Stimulated activated CD8-positive, alpha-beta memory T cell treated with anti-CD3 and anti-CD28 coated beads, Interleukin-15, amount 100 ng/mL, for 4 hours (primary cell): ENCODE data around the gene BAIAP2.
"Not testable (repeated sequence)": the region's sequence is repeated elsewhere in the genome, so short reads cannot be mapped to it uniquely, and the experiment has no call there.

Source experiments
- DNase-seq, 2 donors: peaks; one replicate each; pipeline ENCODE4 v3.0.0-alpha.2; 2020; ENCODE audit warnings: low read depth in 2 of 2

Gene BAIAP2

DNA sequence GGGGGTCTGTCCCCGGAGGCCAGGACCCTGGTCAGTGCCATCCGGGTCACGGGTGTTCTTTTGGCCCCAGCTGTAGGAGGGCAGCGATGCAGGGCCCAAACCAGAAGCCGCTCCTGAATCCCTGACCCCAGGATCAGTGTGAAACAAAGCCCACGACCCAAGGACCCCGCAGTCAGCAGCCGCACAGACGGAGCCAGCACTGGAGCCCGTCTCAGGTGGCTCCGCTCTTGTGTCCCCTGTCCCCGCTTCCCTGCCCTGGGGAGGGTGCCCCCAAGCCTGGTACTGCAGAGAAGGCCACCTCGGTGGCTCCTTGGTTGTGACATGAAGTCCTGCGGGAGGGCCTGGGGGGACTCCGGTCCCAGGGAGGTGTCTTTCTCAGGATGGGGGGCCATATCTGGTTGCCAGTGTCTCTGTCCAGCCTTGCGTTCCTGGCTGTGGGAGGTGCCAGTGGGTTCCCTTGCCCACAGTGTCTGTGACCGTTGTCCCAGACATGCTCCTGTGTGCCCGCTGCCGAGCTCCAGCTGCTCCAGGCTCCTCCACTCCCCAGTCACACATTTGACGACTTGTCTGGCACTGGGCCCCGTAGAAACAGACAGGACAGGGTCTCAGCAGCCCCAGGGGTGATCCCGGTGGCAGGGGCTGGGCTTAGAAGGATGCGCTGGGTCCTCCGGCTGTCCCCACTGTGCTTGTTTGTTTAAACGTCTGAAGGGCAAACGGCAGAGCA is 33.6 kb downstream of the BAIAP2 start:
- no peak for DNase-seq

- DNase-seq = no peak
Measured at GRCh38 chr17:81069135-81069645, 34.2 kb downstream of the BAIAP2 start.

- DNase-seq = no peak
Measured at GRCh38 chr17:81070541-81071246, 35.7 kb downstream of the BAIAP2 start.

- DNase-seq = no peak
Measured at GRCh38 chr17:81071761-81072741, 37.1 kb downstream of the BAIAP2 start.

DNA sequence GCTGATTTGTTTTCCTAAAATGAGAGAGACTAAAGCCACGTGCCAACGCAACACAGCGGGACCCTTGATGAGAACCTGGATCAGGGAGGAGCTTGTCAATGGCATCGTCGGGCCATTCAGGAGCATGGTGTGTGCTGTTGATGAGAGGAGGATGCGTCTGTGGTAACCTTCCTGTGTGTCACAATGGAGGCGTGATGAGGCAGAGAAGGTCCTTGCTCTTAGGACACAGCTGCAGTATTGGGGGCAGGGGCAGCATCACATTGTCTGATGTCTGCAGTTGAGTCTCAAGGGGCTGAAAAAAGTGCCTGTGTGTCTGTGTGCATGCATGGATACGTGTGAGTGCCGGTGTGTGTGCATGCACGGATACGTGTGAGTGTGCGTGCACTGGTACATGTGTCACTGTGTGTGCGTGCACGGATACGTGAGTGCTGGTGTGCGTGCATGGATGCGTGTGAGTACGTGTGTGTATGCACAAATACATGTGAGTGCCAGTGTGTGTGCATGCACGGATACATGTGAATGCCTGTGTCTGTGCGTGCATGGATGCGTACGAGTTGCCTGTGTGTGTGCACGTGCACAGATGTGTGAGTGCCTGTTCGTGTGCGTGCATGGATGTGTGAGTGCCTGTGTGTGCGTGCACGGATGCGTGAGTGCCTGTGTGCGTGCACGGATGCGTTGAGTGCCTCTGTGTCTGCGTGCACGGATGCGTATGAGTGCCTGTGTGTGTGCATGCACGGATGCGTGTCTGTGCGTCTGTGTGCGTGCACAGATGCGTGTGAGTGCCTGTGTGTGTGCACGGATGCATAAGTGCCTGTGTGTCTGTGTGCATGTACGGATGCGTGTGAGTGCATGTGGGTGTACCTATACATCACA is 39.3 kb downstream of the BAIAP2 start:
- no peak for DNase-seq

DNA sequence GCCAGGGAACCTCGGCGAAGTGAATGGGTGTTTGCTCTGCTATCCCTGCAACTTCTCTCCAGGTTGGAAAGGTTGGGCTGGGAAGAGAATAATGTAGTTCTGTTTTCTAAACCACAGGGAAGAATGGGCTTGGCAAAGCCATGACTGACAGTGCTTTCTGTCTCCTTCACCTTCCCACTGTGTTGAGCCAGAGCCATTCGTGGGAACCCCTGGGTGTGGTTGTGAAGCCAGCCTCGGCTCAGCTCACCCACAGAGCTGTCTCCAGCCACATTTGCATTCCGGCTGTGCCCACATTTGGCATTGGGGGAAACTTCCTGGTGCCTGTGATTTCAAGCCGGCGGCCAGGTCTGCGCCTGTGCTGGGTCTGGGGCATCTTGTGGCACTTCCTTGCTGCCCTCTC is 39.9 kb downstream of the BAIAP2 start:
- DNase-seq = no peak

- no peak for DNase-seq
Measured at GRCh38 chr17:81075307-81075706, 40.4 kb downstream of the BAIAP2 start.

- no peak for DNase-seq
Measured at GRCh38 chr17:81076141-81076679, 41.3 kb downstream of the BAIAP2 start.

- DNase-seq = not testable (repeated sequence)
Measured at GRCh38 chr17:81078026-81078913, 43.3 kb downstream of the BAIAP2 start.

GRCh38 chr17:81080019-81080418 is 45.1 kb downstream of the BAIAP2 start:
- no peak for DNase-seq

DNA sequence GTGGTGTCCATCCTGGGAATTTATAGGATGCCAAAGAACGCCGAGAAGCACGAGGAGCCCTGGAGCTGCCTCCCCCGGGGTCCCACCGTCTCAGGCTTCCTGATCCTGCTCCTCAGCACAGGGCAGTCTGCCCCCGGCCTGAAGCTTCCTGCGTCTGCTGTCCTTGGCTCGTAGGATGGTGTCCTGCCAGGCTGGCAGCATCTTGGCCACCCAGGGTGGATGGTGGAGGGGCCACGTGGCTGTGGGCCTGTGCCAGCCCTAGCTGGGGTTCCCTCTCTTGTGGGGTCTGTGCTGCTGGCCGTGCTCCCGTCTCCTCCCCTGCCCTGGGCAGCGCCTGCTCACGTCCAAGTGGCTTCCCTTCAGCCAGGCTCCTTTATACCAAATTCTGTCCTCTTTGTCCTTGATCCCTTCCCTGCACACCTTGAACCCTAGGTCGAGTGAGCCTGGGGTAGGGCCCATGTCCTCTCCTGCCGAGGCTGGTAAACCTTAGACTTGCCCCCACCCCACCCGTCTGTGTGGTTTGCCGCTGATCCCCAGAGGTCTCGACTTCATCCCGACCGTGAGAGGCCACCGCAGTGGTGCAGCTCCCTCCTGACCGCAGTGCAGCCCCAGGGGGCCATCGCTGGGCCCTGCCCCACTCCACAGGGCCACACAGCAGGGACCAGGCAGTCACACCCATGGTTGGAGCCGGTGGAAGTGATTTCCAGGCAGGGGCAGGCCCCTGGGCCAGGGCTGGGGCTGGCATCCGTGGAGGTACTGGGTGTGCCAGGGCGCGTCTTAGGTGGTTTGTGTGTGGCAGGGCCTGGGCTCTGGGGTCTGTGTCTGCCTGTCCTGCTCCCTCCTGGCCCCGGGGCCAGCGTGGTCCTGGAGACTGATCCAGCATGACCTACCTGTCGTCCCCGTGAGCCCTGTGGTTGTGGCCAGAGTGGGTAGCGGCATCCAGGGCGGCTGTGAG is 46.5 kb downstream of the BAIAP2 start:
- no peak for DNase-seq

DNA sequence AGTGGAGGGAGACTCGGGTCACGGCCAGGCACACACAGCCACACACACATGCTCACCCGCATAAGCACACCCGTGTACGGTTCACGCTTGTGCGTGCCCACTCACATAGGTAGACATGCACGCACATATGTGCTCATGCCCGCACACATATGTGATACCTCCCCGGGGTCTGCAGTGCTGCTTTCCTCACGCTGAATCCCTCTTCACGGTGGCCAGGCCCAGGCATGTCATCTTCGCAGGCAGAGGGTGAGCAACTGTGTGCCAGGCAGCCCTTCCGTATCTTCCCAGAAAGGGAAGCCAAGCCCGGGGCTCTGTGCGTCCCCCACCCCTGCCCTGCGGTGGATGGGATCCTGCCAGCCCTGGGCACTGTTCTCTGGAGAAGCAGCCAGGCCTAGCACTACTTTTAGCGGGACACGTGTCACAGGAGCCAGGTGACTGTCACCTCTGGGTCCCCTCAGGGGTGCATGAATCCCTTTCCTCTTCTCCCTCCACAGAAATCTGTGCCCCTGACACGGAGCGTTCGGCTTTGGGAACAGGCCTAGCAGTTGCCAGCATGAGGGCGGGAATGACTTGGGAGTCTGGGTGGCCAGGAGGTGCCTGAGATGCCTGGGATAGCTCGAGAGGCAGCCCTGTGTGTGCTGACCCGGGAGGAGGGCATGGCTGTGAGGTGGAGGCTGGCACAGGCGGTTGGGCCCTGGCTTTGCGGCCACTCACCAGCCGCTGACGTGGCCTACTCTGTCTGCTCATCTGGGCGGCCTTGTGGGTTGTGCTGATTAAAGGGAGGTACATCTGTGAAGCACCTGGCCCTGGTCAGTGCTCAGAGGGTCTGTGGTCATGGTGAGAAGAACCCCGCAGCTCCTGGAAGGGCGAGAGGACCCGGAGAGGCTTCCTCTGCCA is 47.5 kb downstream of the BAIAP2 start:
- DNase-seq = no peak

DNA sequence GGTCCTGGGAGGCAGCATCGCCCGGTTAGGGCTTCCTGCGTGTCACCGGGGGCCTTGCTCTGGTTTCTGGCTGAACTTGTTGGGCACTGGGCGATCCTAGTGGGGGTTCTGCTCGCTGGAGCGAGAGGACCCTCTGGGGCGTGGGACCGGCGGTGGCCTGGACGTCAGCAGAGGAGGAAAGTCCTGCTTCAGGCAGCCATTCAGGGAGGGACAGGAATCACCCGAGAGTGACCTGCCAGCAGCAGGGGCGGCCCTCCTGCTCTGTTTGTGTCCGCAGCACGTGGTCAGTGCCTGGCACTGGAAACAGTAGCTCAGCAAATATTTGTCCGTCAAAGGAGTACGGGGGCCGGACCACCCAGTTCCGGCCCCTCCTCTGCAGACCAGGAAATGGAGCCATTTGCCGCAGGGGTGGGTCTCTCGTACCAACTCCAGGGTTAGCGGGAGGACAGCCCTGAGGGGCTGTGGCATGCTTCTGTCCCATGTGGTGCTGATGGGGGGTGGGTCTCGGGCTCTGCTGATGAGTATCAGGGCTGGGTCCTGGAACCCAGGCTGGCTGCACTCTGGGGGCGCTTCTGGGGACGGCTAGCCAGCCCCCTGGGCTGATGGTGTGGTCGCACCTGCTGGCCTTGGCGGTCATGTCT is 48.3 kb downstream of the BAIAP2 start:
- DNase-seq = no peak

- no peak for DNase-seq
Measured at GRCh38 chr17:81084680-81085419, 49.9 kb downstream of the BAIAP2 start.

DNA sequence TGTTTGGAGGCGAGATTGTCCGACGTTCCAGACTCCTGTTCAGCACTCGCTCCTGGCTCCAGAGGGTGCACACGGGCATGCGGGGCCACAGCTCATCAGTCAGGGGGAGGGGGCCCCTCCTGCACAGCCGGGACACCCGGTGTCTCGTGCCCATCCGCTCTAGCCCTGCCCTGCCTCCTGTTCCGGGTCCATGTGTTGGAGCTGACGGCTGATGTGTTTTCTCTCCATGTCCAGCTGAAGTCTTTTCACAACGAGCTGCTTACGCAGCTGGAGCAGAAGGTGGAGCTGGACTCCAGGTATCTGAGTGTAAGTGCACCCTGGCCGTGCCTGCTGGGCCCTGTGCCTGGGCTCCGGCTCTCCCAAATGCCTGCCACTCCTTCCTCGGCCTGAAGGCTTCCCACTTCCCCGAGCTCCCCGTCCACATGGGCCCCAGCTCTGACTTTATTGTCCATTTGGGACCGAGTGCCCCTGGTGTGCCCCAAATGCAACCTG is 50.5 kb downstream of the BAIAP2 start:
- DNase-seq = no peak
